NCI-H2227 (cell line): ENCODE data around the gene SUGCT.

Experiments
- DNase-seq: peaks from one replicate; lab custom pipeline; 2025; ENCODE audit not compliant: unreplicated experiment; lab: John Stamatoyannopoulos, UW

Gene SUGCT

GRCh38 chr7:40757109-40757508 lies 622.3 kb downstream of the SUGCT start:
- no peak for DNase-seq

DNA sequence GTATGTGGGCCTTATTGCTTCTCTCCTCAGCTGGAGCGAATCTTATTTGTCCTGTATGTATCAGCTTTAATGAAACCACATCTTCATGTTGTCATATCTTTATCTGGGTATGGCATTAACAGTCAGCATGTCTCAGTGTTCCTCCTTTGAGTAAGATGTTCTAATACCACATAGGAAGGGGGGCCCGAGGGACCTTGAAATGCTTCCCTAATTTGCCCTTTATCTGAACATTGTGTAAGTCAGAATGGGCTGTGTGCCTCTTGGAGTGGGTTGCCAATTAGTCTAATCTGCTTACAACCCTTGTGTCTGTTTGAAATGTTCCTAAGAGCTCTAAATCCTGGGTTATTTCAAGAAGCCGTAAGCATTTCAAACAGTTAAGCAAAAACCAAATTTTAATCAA lies 623.8 kb downstream of the SUGCT start:
- no peak for DNase-seq

GRCh38 chr7:40760293-40760964 lies 625.6 kb downstream of the SUGCT start:
- no peak for DNase-seq

- no peak for DNase-seq
Observed at GRCh38 chr7:40760987-40761386, 626.2 kb downstream of the SUGCT start.

- no peak for DNase-seq
Observed at GRCh38 chr7:40761762-40762560, 627.2 kb downstream of the SUGCT start.

GRCh38 chr7:40763319-40764287 lies 628.8 kb downstream of the SUGCT start:
- no peak for DNase-seq

GRCh38 chr7:40765639-40766038 lies 630.8 kb downstream of the SUGCT start:
- DNase-seq, result no peak

DNA sequence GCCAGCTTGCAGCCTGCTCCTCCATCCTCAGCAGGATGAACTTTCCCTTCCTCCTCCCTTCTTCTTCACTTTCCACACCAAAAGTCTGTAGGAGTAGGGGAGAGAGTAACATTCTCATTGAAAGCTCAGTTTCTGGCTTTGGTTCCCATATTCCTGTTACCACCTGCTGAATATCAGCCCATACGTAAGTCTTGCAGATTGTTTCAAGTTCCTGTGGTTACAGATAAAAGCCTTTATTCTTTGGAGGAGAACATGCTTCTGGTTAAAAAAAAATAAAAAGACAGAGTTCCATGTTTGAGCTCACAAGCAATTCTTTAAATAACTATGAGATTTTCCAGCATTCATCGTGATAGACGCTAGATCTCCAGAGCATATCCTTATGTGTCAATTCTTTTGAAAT lies 637.3 kb downstream of the SUGCT start:
- DNase-seq, result no peak

DNA sequence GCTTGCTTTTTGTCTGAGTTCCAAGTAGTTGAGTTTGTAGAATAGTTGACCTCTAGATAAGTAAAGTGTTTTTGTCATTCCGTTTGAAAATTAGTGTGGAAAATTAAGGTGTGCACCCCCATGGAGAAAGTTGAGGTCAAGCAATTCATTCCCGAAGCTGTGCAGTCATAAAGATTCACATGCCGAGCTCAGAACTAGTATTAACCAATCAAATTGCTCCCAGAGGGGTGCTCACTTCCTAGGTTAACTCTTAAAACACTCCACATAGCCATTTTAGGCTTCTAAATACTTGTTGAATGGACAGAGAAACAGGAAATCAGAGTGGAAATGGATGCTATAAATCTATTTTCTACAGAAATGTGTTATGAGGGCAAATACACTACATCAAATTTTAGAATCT lies 638.9 kb downstream of the SUGCT start:
- DNase-seq, result no peak

DNA sequence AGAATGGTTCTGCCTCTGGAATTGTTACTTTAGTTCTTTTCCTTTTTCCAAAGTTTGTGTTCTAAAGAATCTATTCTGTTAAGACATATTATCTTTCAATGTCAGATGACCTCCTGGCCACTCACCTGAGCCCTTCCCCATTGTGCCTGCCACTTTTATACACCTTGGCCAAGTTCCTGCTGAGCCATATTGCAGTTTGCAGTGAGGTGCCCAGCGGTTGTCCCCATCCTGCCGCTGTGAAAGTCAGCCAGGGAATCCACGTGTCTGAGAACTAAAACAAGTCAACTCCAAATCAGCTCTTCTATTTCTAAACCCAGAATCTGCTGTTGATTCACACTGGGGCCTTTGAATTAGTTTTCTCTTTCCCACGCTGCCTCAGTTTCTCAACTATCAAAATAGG lies 641.1 kb downstream of the SUGCT start:
- no peak for DNase-seq

DNA sequence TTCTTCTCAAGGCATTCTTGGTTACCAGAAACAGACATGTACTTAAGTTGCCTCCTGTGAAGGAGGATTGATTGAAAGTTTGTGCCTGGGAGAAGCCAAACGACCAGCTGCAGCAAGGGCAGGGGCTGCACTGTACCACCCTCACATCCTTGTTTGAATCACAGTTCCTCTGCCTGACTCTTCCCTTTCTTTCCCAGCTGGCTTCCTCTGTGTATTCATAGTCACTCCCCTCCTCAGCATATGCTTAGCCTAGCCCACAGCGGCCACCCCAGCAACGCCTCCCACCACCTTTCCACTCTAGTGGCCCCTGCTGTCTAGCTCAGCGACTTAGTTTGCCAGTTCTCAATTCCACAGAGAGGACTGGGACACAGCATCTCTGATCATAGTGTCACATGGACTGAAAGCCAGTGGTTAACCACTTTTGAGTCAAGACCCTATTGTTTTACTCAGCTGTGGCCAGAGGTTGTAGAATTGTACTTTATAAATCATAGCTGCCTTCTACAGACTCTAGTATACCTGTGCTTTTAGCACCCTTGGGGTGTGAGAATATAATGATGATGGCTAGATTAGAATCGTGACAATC lies 643.0 kb downstream of the SUGCT start:
- no peak for DNase-seq

GRCh38 chr7:40780460-40780859 lies 645.7 kb downstream of the SUGCT start:
- no peak for DNase-seq

- DNase-seq, result no peak
Observed at GRCh38 chr7:40782836-40783235, 648.0 kb downstream of the SUGCT start.

GRCh38 chr7:40784176-40784575 lies 649.4 kb downstream of the SUGCT start:
- no peak for DNase-seq

GRCh38 chr7:40786909-40787308 lies 652.1 kb downstream of the SUGCT start:
- no peak for DNase-seq

GRCh38 chr7:40793132-40793531 lies 658.3 kb downstream of the SUGCT start:
- DNase-seq, result no peak

GRCh38 chr7:40795607-40796006 lies 660.8 kb downstream of the SUGCT start:
- DNase-seq, result no peak

DNA sequence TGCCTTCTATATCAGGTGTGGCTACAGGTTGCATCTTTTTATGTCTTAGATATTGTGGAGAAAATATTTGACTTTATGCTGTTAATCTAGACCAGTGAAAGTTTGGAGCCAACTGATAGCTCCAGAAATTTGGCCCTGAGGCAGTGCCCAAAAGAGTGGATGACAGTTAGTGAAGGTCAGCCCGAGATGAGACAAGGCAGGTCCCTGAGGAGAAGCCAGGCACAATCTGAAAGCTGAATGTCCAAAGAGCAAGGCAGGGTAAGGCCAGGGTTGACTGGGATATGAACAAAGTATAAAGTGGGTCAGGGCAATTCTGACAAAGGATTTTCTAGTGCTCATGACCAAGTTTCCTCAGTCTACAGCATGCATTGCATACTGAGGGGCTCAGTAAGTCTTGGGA lies 661.9 kb downstream of the SUGCT start:
- DNase-seq, result no peak

DNA sequence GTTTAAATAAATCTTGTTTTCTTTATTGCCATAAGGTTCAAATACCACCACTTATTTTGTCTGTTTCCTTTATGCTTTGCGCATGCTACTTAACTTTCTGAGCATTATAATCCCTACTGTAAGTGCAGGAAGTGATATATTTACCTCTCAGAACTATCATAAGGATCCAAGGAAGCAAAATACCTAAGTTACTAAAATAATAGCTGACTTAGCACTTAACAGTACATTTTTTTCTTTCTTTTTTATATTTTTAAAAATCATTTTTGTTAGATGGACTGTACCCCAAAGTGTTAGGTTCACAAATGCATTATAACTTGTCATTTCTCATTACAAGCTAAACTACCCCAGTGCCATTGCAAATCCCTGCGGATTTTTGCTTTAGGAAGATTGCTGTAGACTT lies 663.8 kb downstream of the SUGCT start:
- no peak for DNase-seq

GRCh38 chr7:40799493-40800403 lies 664.9 kb downstream of the SUGCT start:
- DNase-seq, result no peak
